Ascending aorta (tissue), 2 donors: ENCODE measurements around the gene TLE2. TPM values are rescaled to one million over a fixed set of nuclear protein-coding genes. Genes with fewer than 3 reads are reported as not detected.

Experiments
- DNase-seq, 2 donors: peaks; one replicate each; pipeline ENCODE4 v3.0.0-alpha.2; 2019; ENCODE audit warnings: low spot score in 2 of 2
- H3K27ac ChIP-seq, 2 donors: fragments of 200-600 bp; sonication (generic); one replicate each; pipeline ENCODE4 v1.5.1; 2016 to 2017; ENCODE audit warnings: mild to moderate bottlenecking in 1 of 2
- H3K27me3 ChIP-seq: fragments of 200-600 bp; sonication (generic); one replicate; pipeline ENCODE4 v1.5.1; 2017
- H3K36me3 ChIP-seq, 2 donors: fragments of 200-600 bp; sonication (generic); one replicate each; pipeline ENCODE4 v1.5.1; 2016
- H3K4me1 ChIP-seq, 2 donors: fragments of 200-600 bp; sonication (generic); one replicate each; pipeline ENCODE4 v1.5.1; 2016 to 2017; ENCODE audit warnings: mild to moderate bottlenecking in 1 of 2
- H3K4me3 ChIP-seq, 2 donors: fragments of 200-600 bp; sonication (generic); one replicate each; pipeline ENCODE4 v1.5.1; 2016 to 2017; ENCODE audit warnings: mild to moderate bottlenecking in 1 of 2
- H3K9me3 ChIP-seq, 2 donors: fragments of 200-600 bp; sonication (generic); one replicate each; pipeline ENCODE4 v1.5.1; 2016
- intact Hi-C: fragments of 100-400 bp; cut with DNase I; formaldehyde crosslinking; loops from one replicate; pipeline ENCODE4 v1.15.1; 2023
- total RNA-seq: library from RNA; depleted of rRNA; stranded (reverse); fragments of >200 nt; gene quantifications from one replicate; pipeline ENCODE4 v1.1.0, GENCODE V29; 2016
- TF ChIP-seq, protein P1 (sequence below), 3 experiments: fragments of 200-600 bp in 2 of 3; fragments of 450-650 bp in 1 of 3; sonication (generic) in 2 of 3; IDR thresholded peaks; one replicate each; pipeline ENCODE4 v1.5.1; 2016 to 2019; ENCODE audit warnings: antibody characterized with exemption in 3 of 3, mild to moderate bottlenecking in 1 of 3, moderate library complexity in 1 of 3

The TLE2 gene
- 86.3 TPM for total RNA-seq

- TF ChIP-seq, protein P1, sequence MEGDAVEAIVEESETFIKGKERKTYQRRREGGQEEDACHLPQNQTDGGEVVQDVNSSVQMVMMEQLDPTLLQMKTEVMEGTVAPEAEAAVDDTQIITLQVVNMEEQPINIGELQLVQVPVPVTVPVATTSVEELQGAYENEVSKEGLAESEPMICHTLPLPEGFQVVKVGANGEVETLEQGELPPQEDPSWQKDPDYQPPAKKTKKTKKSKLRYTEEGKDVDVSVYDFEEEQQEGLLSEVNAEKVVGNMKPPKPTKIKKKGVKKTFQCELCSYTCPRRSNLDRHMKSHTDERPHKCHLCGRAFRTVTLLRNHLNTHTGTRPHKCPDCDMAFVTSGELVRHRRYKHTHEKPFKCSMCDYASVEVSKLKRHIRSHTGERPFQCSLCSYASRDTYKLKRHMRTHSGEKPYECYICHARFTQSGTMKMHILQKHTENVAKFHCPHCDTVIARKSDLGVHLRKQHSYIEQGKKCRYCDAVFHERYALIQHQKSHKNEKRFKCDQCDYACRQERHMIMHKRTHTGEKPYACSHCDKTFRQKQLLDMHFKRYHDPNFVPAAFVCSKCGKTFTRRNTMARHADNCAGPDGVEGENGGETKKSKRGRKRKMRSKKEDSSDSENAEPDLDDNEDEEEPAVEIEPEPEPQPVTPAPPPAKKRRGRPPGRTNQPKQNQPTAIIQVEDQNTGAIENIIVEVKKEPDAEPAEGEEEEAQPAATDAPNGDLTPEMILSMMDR (IDR thresholded peaks at IDR 0.05), result no peak
- peaks cover 0 to 4% of the 10 kb centered on the region in 2 donors for H3K4me1 ChIP-seq
- no peaks in the 10 kb centered on the region for H3K36me3 ChIP-seq
- intact Hi-C loops, result no loop called here
- DNase-seq, result no peak
- H3K27ac ChIP-seq, result peak within 1 kb of the TSS; percentile 57 to 61
- H3K4me3 ChIP-seq, result peak within 1 kb of the TSS; percentile 71 to 86
- H3K27me3 ChIP-seq, result no peaks in the 10 kb centered on the region
- H3K9me3 ChIP-seq, result no peaks in the 10 kb centered on the region
Observed at GRCh38 chr19:3029065-3029923, at the start of gene TLE2. TLE2 (minus strand) TSS chr19:3029280; CDS start chr19:3028904, 376 bp downstream.

GRCh38 chr19:3075605-3076431 is 46.7 kb upstream of the TLE2 start:
- TF ChIP-seq, protein P1 (IDR thresholded peaks at IDR 0.05), result peak; percentile 94 to 97 (median 97)
- H3K27ac ChIP-seq, result no peak overlapping the region
- no peaks in the 10 kb centered on the region for H3K27me3 ChIP-seq
- H3K4me3 ChIP-seq, result no peak overlapping the region
- H3K36me3 ChIP-seq, result no peaks in the 10 kb centered on the region
- H3K4me1 ChIP-seq, result peaks cover 0 to 13% of the 10 kb centered on the region in 2 donors
- intact Hi-C loops, result loop anchor here (1.0 to 2.0 kb wide), 3 partner anchors 28 to 87 kb away; no protein-coding TSS in a partner anchor
- H3K9me3 ChIP-seq, result no peaks in the 10 kb centered on the region
- DNase-seq, result no peak

- no peaks in the 10 kb centered on the region for H3K36me3 ChIP-seq
- H3K4me1 ChIP-seq, result peaks cover 0 to 7% of the 10 kb centered on the region in 2 donors
- no peak overlapping the region for H3K27ac ChIP-seq
- H3K27me3 ChIP-seq, result no peaks in the 10 kb centered on the region
- no peaks in the 10 kb centered on the region for H3K9me3 ChIP-seq
- H3K4me3 ChIP-seq, result no peak overlapping the region
- DNase-seq, result no peak
- TF ChIP-seq, protein P1 (IDR thresholded peaks at IDR 0.05), result no peak
- intact Hi-C loops, result no loop called here
Observed at GRCh38 chr19:3073931-3074595, 45.0 kb upstream of the TLE2 start.

GRCh38 chr19:3073159-3073563 is 44.1 kb upstream of the TLE2 start:
- no peak overlapping the region for H3K4me3 ChIP-seq
- no peak overlapping the region for H3K27ac ChIP-seq
- H3K9me3 ChIP-seq, result no peaks in the 10 kb centered on the region
- H3K4me1 ChIP-seq, result peaks cover 0 to 7% of the 10 kb centered on the region in 2 donors
- no peaks in the 10 kb centered on the region for H3K27me3 ChIP-seq
- no peaks in the 10 kb centered on the region for H3K36me3 ChIP-seq
- no peak for DNase-seq
- TF ChIP-seq, protein P1 (IDR thresholded peaks at IDR 0.05), result no peak
- intact Hi-C loops, result no loop called here

DNA sequence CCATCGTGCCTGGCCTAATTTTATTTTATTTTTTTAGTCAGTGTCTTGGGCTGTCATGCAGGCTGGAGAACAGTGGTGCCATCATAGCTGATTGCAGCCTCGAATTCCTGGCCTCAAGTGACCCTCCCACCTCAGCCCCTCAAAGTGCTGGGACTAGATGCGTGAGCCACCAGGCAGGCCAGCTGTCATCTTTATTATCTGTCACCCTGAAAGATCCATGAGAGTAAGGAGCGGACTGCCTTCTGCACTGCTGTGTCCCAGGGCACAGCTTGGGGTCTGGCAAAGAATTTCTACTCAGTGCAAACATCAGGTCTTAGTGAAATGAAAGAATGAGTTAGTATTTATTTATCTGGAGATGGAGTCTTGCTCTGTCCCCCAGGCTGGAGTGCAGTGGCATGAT is 42.7 kb upstream of the TLE2 start:
- no peaks in the 10 kb centered on the region for H3K36me3 ChIP-seq
- H3K4me3 ChIP-seq, result no peak overlapping the region
- intact Hi-C loops, result no loop called here
- TF ChIP-seq, protein P1 (IDR thresholded peaks at IDR 0.05), result no peak
- peaks cover 0 to 7% of the 10 kb centered on the region in 2 donors for H3K4me1 ChIP-seq
- no peak for DNase-seq
- no peak overlapping the region for H3K27ac ChIP-seq
- H3K9me3 ChIP-seq, result no peaks in the 10 kb centered on the region
- no peaks in the 10 kb centered on the region for H3K27me3 ChIP-seq
